Measurements from ENCODE around the gene MYO1G. TPM values are rescaled to one million over a fixed set of nuclear protein-coding genes. Genes with fewer than 3 reads are reported as not detected.
A peak's percentile ranks its signal among the peaks of the same experiment; 100 is the strongest.
"Not testable (repeated sequence)": the region's sequence is repeated elsewhere in the genome, so short reads cannot be mapped to it uniquely, and the experiment has no call there.

MYO1G gene
- total and polyA plus RNA-seq, 9 of the 15 experiments (the other 6 are each of a cell fraction or from before 2014, with no cell fraction given), result 0.03 to 0.62 (median 0.13) TPM; not detected in 1

GRCh38 chr7:44934510-44934909, 44.3 kb downstream of the MYO1G start:
- H2AFZ ChIP-seq (ENCODE audit: low read depth, low read length); in situ Hi-C loops (cut with MboI); DNase-seq (ENCODE audit: extremely low read depth in 1 of 4, low spot score in 3 of 4); H3K4me2 ChIP-seq (ENCODE audit: insufficient read depth, low read length); H4K20me1 ChIP-seq (replicated peaks; ENCODE audit: control insufficient read depth, insufficient read depth, low read length); H3K9me1 ChIP-seq (ENCODE audit: control insufficient read depth, insufficient read depth, low read length); H3K27ac ChIP-seq (ENCODE audit: extremely low read depth, low read depth, low read length); BruUV-seq (replicated peaks); H3K9ac ChIP-seq (ENCODE audit: insufficient read depth in 1 of 2, low read depth in 2 of 2, low read length in 2 of 2); H3K4me3 ChIP-seq; H3K9me3 ChIP-seq (replicated peaks; ENCODE audit: control insufficient read depth, insufficient read depth, low read depth, low read length); ATAC-seq; CTCF ChIA-PET (ENCODE audit: low intra/inter-chr PET ratio); FAIRE-seq; H3K79me2 ChIP-seq (ENCODE audit: control insufficient read depth, insufficient read depth, low read length); intact Hi-C loops (cut with micrococcal nuclease); POLR2A ChIA-PET; H3K36me3 ChIP-seq (ENCODE audit: control insufficient read depth, insufficient read depth, low read length); H3K4me1 ChIP-seq (replicated peaks in 1 of 2; ENCODE audit: control insufficient read depth in 2 of 2, insufficient read depth in 2 of 2, low read length in 2 of 2); H3K27me3 ChIP-seq (ENCODE audit: control insufficient read depth in 2 of 2, insufficient read depth in 2 of 2, low read length in 2 of 2); TF ChIP-seq CEBPG (CRISPR knock-in tag; IDR thresholded peaks at IDR 0.05); TEAD4 (CRISPR knock-in tag; IDR thresholded peaks at IDR 0.05; ENCODE audit: borderline replicate concordance): not testable (repeated sequence)
- TF ChIP-seq CEBPG (tag; conservative IDR thresholded peaks at IDR 0.05 in 1 of 2, IDR thresholded peaks at IDR 0.05 in 1 of 2) (peak; percentile 50 to 74), TRIM24 (IDR thresholded peaks at IDR 0.05) (peak in 1 of 2 experiments; percentile 46; a peak in 1 of 4 replicates), CBFA2T3 (IDR thresholded peaks at IDR 0.05) (peak; percentile 81), L3MBTL2 (IDR thresholded peaks at IDR 0.05) (peak; percentile 21; the same call in 1 of the 2 replicates), NCOR1 (IDR thresholded peaks at IDR 0.05) (peak; percentile 46; the same call in 1 of the 2 replicates), KDM1A (IDR thresholded peaks at IDR 0.05) (peak; percentile 83 to 88), TEAD4 (IDR thresholded peaks at IDR 0.05; ENCODE audit: low read length) (peak; percentile 52), SMARCE1 (IDR thresholded peaks at IDR 0.05) (0 out of 2 replicates have a peak, but pooled peaks have one; percentile 17), ARID1B (IDR thresholded peaks at IDR 0.05) (peak; percentile 42), CEBPB (tag; IDR thresholded peaks at IDR 0.05) (peak; percentile 85), CBFA2T2 (conservative IDR thresholded peaks at IDR 0.05) (peak; percentile 57), TAL1 (IDR thresholded peaks at IDR 0.05) (peak; percentile 43; the same call in 1 of the 2 replicates), RCOR1 (IDR thresholded peaks at IDR 0.05; ENCODE audit: borderline replicate concordance in 1 of 2, low read depth in 2 of 2, low read length in 2 of 2) (peak in 1 of 2 experiments; percentile 54; a peak in 1 of 4 replicates), HDAC2 (IDR thresholded peaks at IDR 0.05) (0 out of 2 replicates have a peak, but pooled peaks have one; percentile 30), BHLHE40 (IDR thresholded peaks at IDR 0.05; ENCODE audit: low read length) (peak; percentile 61; the same call in 1 of the 2 replicates), GATA2 (CRISPR knock-in tag; IDR thresholded peaks at IDR 0.05) (0 out of 2 replicates have a peak, but pooled peaks have one; percentile 26), TCF3 (CRISPR knock-in tag; IDR thresholded peaks at IDR 0.05) (peak; percentile 31), DPF2 (IDR thresholded peaks at IDR 0.05) (0 out of 2 replicates have a peak, but pooled peaks have one; percentile 29)
- TF ChIP-seq, protein P1, sequence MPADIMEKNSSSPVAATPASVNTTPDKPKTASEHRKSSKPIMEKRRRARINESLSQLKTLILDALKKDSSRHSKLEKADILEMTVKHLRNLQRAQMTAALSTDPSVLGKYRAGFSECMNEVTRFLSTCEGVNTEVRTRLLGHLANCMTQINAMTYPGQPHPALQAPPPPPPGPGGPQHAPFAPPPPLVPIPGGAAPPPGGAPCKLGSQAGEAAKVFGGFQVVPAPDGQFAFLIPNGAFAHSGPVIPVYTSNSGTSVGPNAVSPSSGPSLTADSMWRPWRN (IDR thresholded peaks at IDR 0.05; ENCODE audit: low read depth), result peak; percentile 57; the same call in 1 of the 2 replicates
- WGBS (ENCODE audit: insufficient coverage, low coverage, missing lambda C conversion rate), result 13% methylated on average over 5 of the region's 5 CpGs
